GM23338 (cell line): ENCODE data around the gene CFAP90.
A peak's percentile ranks its signal among the peaks of the same experiment; 100 is the strongest.

Experiments
- CREB1 ChIP-seq: fragments of 250-450 bp; sonication (Bioruptor Pico); IDR thresholded peaks from 2 replicates; pipeline ENCODE4 v1.5.0; 2020; ENCODE audit warnings: low read depth, mild to moderate bottlenecking, moderate library complexity
- CTCF ChIP-seq, 2 experiments: fragments of 200-600 bp in 1 of 2; sonication (generic) in 1 of 2; conservative IDR thresholded peaks; 2 replicates each; pipeline versions ENCODE4 v1.5.1 to v1.6.1; 2016 to 2017; ENCODE audit warnings: antibody characterized with exemption in 2 of 2, low read depth in 2 of 2, mild to moderate bottlenecking in 2 of 2, moderate library complexity in 1 of 2
- EZH2phosphoT487 ChIP-seq: fragments of 200-600 bp; sonication (generic); IDR thresholded peaks from one replicate; pipeline ENCODE4 v1.8.1; 2018; ENCODE audit warnings: antibody characterized with exemption; ENCODE audit not compliant: unreplicated experiment

GRCh38 chr5:7850395-7851239 is at the start of gene CFAP90:
- TF ChIP-seq EZH2phosphoT487 (no peak), CTCF (conservative IDR thresholded peaks at IDR 0.05; ENCODE audit: low read depth in 2 of 2) (peak; percentile 35 to 41; a peak in 3 of 4 replicates), CREB1 (CRISPR knock-in tag) (peak; percentile 11; the same call in 1 of the 2 replicates)
